Endothelial cell of umbilical vein (primary cell): Measurements from ENCODE around the gene CDKN2B-AS1. TPM values are rescaled to one million over a fixed set of nuclear protein-coding genes. Genes with fewer than 3 reads are reported as not detected.

ENCODE experiments used
- BruUV-seq: library from RNA; stranded (reverse); fragments of 400-500 nt; replicated peaks from 2 replicates; lab custom pipeline; 2021; lab: Mats Ljungman, UMichigan
- CTCF ChIA-PET: fragments of 300-600, 350-600 bp; sonication (Branson Sonifier 250); formaldehyde crosslinking; loops from one replicate; lab custom pipeline; 2021; ENCODE audit warnings: antibody characterized with exemption, inconsistent platforms; lab: Charles Lee
- POLR2A ChIA-PET: fragments of 300-600, 350-600 bp; sonication (Branson Sonifier 250); formaldehyde crosslinking; loops from one replicate; lab custom pipeline; 2021; ENCODE audit warnings: antibody characterized with exemption, inconsistent platforms; lab: Charles Lee
- DNase-seq: peaks from one replicate; pipeline ENCODE4 v3.0.0-alpha.2; 2011; ENCODE audit warnings: low read depth, low spot score
- FAIRE-seq: peaks from 2 replicates; lab custom pipeline; 2011; peaks lifted over from hg19 to GRCh38; lab: Jason Lieb, UNC
- H2AFZ ChIP-seq: 2 replicates; pipeline ENCODE4 v1.6.0; 2012; ENCODE audit warnings: low read depth, low read length, control low read depth, inconsistent platforms
- H3K27ac ChIP-seq: 2 replicates; pipeline ENCODE4 v1.5.1; 2011; ENCODE audit warnings: low read depth, mild to moderate bottlenecking, control low read depth, low read length, moderate library complexity; ENCODE audit not compliant: insufficient read depth
- H3K27me3 ChIP-seq, 2 experiments: 2 replicates each; pipeline versions ENCODE4 v1.6.0 to v1.6.1; 2011; ENCODE audit warnings: low read length in 2 of 2, mixed read lengths in 1 of 2; ENCODE audit not compliant: control insufficient read depth in 2 of 2, insufficient read depth in 2 of 2
- H3K36me3 ChIP-seq, 2 experiments: 2 replicates in 1 of 2; 3 replicates in 1 of 2; pipeline ENCODE4 v1.5.1; 2011; ENCODE audit warnings: low read length in 2 of 2, mild to moderate bottlenecking in 1 of 2, moderate library complexity in 1 of 2; ENCODE audit not compliant: control insufficient read depth in 2 of 2, insufficient read depth in 2 of 2; ENCODE audit errors: extremely low read depth in 1 of 2
- H3K4me1 ChIP-seq: 3 replicates; pipeline ENCODE4 v1.5.1; 2011; ENCODE audit warnings: mild to moderate bottlenecking, low read length; ENCODE audit not compliant: control insufficient read depth, insufficient read depth; ENCODE audit errors: extremely low read depth
- H3K4me2 ChIP-seq: 2 replicates; pipeline ENCODE4 v1.6.1; 2011; ENCODE audit warnings: low read length, control low read depth, mixed read lengths; ENCODE audit not compliant: insufficient read depth
- H3K4me3 ChIP-seq, 3 experiments: fragments of 200-600 bp in 1 of 3; sonication (generic), shearing (Covaris generic) in 1 of 3; replicated peaks in 1 of 3; 2 replicates each; pipeline ENCODE4 v1.5.1; 2011 to 2016; ENCODE audit warnings: control low read depth in 3 of 3, low read length in 3 of 3, mild to moderate bottlenecking in 2 of 3, inconsistent platforms in 1 of 3, low read depth in 1 of 3, moderate library complexity in 1 of 3; ENCODE audit not compliant: insufficient read depth in 1 of 3
- H3K79me2 ChIP-seq: 2 replicates; pipeline ENCODE4 v1.6.0; 2012; ENCODE audit warnings: low read length, inconsistent platforms; ENCODE audit not compliant: control insufficient read depth, insufficient read depth
- H3K9ac ChIP-seq: replicated peaks from 2 replicates; pipeline ENCODE3; 2011; ENCODE audit warnings: low read length, control low read depth; ENCODE audit not compliant: insufficient read depth; ENCODE audit errors: extremely low read depth
- H3K9me1 ChIP-seq: replicated peaks from 3 replicates; pipeline ENCODE4 v1.6.0; 2011; ENCODE audit warnings: mild to moderate bottlenecking, low read length; ENCODE audit not compliant: control insufficient read depth, insufficient read depth; ENCODE audit errors: extremely low read depth
- H3K9me3 ChIP-seq: replicated peaks from 2 replicates; pipeline ENCODE4 v1.5.1; 2012; ENCODE audit warnings: low read length, inconsistent platforms; ENCODE audit not compliant: control insufficient read depth, insufficient read depth
- H4K20me1 ChIP-seq: replicated peaks from 2 replicates; pipeline ENCODE3; 2011; ENCODE audit warnings: mild to moderate bottlenecking, low read length; ENCODE audit not compliant: control insufficient read depth, insufficient read depth; ENCODE audit errors: extremely low read depth
- EZH2 ChIP-seq: IDR thresholded peaks from 2 replicates; pipeline ENCODE4 v1.6.1; 2012; ENCODE audit warnings: borderline replicate concordance, low read depth, mild to moderate bottlenecking, moderate library complexity, low read length, inconsistent platforms; ENCODE audit not compliant: severe bottlenecking
- FOS ChIP-seq: IDR thresholded peaks from 2 replicates; pipeline ENCODE4 v1.6.1; 2011; ENCODE audit warnings: mild to moderate bottlenecking, low read length, moderate library complexity, borderline replicate concordance; ENCODE audit not compliant: insufficient read depth
- GATA2 ChIP-seq: IDR thresholded peaks from 2 replicates; pipeline ENCODE4 v1.7.0; 2011; ENCODE audit warnings: low read depth, mild to moderate bottlenecking, moderate library complexity, mixed read lengths, low read length; ENCODE audit not compliant: insufficient read length, insufficient read depth
- JUN ChIP-seq: IDR thresholded peaks from 2 replicates; pipeline ENCODE4 v1.6.1; 2011; ENCODE audit warnings: borderline replicate concordance, low read depth; ENCODE audit not compliant: insufficient read length, insufficient read depth
- MYC ChIP-seq: IDR thresholded peaks from one replicate; pipeline ENCODE4 v1.6.1; 2011; ENCODE audit warnings: mild to moderate bottlenecking, low read depth, low read length
- POLR2A ChIP-seq: IDR thresholded peaks from 2 replicates; pipeline ENCODE4 v1.6.1; 2012; ENCODE audit warnings: low read depth, mild to moderate bottlenecking, control low read depth, low read length
- POLR2AphosphoS5 ChIP-seq: IDR thresholded peaks from 2 replicates; pipeline ENCODE4 v1.6.1; 2012; ENCODE audit warnings: low read depth, mild to moderate bottlenecking, control low read depth, low read length, moderate library complexity; ENCODE audit not compliant: insufficient read depth
- dilution Hi-C: fragments of 300-500 bp; cut with MboI; formaldehyde crosslinking; loops from one replicate; pipeline ENCODE4 v1.15.0; 2019; ENCODE audit warnings: low sequenced_read_pairs; ENCODE audit not compliant: extremely low pct_ligation_motif_present
- intact Hi-C: fragments of 100-400 bp; cut with micrococcal nuclease; formaldehyde crosslinking; loops from one replicate; pipeline ENCODE4 v1.10.0; 2022
- polyA plus RNA-seq, 4 experiments: library from polyadenylated mRNA; depleted of rRNA in 3 of 4; stranded (reverse) in 3 of 4; unstranded in 1 of 4; fragments of >200 nt; gene quantifications; 2 replicates each; pipeline versions ENCODE4 v1.2.1 to v1.2.3, GENCODE V29; 2011 to 2012; ENCODE audit warnings: missing spikeins in 1 of 4
- total RNA-seq: library from RNA; stranded (reverse); gene quantifications from 2 replicates; pipeline ENCODE4 v1.2.3, GENCODE V29; 2021
- TF ChIP-seq, protein P1 (sequence below), 2 donors: IDR thresholded peaks; 1 replicate in 1 of 2; 2 replicates in 1 of 2; pipeline ENCODE4 v1.5.1; 2011; ENCODE audit warnings: low read length in 2 of 2, mild to moderate bottlenecking in 2 of 2, moderate library complexity in 2 of 2, control low read depth in 1 of 2, inconsistent platforms in 1 of 2, low read depth in 1 of 2; ENCODE audit not compliant: insufficient read depth in 1 of 2; ENCODE audit errors: extremely low read depth in 1 of 2
- TF ChIP-seq, protein P2 (sequence below): IDR thresholded peaks from 2 replicates; pipeline ENCODE4 v1.6.1; 2011; ENCODE audit not compliant: insufficient read depth, insufficient read length

CDKN2B-AS1 gene
- total and polyA plus RNA-seq, 2 donors (not counting 3 experiments of a cell fraction or from before 2014, with no cell fraction given): 0.44 to 1.9 TPM

DNA sequence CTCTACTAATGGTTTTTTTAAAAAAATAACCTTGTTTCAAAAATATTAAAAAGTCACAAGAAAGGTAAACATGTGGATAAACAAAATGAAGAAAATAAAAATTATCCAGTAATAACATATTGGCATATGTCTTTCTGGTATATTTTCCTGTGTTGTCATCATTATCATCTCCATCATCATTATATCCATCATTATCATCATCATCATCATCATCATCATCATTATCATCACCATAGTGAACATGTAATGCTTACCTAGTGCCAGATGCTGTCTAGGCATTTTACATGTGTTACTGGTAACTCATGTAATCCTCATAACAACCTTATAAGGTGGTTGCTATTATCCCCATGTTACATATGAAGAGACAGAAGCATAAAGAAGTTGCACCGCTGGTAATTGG, 126.0 kb downstream of the CDKN2B-AS1 start:
- Histone ChIP-seq H3K4me3 (no peak overlapping the region), H3K9ac (no peak overlapping the region), H3K9me1 (no peaks in the 10 kb centered on the region), H3K4me2 (no peak overlapping the region), H3K27ac (no peak overlapping the region), H3K4me1 (peaks cover 29% of the 10 kb centered on the region), H3K27me3 (no peaks in the 10 kb centered on the region), H3K36me3 (no peaks in the 10 kb centered on the region), H4K20me1 (no peaks in the 10 kb centered on the region), H3K9me3 (no peaks in the 10 kb centered on the region), H2AFZ (no peak overlapping the region), H3K79me2 (no peaks in the 10 kb centered on the region)
- DNase-seq: no peak
- no TSS peak for BruUV-seq
- TF ChIP-seq FOS (no peak), POLR2AphosphoS5 (no peak), JUN (no peak)
- ChIA-PET POLR2A (no interaction called here), CTCF (interaction anchor here (0.8 to 5.9 kb wide), 19 partner anchors 9 to 308 kb away, joined by 3 to 138 read pairs (median 11); partner anchors contain the start of genes CDKN2A, CDKN2B and CDKN2B-AS1)
- intact Hi-C loops (no loop called here), dilution Hi-C loops (no loop called here)
- FAIRE-seq: no peak

DNA sequence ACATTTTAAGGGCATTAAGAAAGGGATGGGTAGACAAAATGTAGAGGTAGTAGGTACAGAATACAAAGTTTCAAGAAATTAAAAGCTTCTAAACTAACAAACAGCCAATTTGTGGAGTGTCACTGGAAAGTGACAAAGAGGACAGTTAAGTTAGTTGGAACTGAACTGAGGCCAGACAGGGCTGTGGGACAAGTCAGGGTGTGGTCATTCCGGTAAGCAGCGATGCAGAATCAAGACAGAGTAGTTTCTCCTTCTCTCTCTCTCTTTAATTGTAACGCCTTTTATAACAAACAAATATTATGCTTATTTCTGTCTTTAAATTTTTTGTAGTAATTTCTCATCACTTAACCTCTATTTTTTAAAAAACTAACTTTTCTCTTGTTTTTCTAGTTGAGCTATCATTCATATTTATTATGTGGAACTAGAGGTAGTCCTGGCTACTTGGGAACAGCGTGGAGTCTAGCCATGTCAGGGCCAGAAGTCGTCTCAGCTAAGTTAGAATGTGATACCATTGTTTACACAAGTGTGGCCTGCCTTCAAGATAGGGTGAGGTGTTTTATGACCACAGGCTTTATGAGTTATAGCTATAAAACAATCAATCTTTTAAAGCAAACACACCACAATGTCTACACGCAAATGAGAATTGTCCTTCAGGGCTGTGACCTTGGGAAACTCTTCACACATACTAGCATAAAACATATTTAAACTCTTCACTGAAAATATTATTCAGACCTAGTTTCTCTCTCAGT, 129.8 kb downstream of the CDKN2B-AS1 start:
- Histone ChIP-seq H3K27ac (no peak overlapping the region), H2AFZ (peak overlapping the region; percentile 60), H3K4me3 (no peak overlapping the region), H3K4me2 (no peak overlapping the region), H4K20me1 (no peaks in the 10 kb centered on the region), H3K27me3 (no peaks in the 10 kb centered on the region), H3K79me2 (no peaks in the 10 kb centered on the region), H3K36me3 (no peaks in the 10 kb centered on the region), H3K9ac (no peak overlapping the region), H3K4me1 (peaks cover 17% of the 10 kb centered on the region), H3K9me1 (no peaks in the 10 kb centered on the region), H3K9me3 (no peaks in the 10 kb centered on the region)
- no TSS peak for BruUV-seq
- no peak for TF ChIP-seq EZH2
- TF ChIP-seq, protein P1, sequence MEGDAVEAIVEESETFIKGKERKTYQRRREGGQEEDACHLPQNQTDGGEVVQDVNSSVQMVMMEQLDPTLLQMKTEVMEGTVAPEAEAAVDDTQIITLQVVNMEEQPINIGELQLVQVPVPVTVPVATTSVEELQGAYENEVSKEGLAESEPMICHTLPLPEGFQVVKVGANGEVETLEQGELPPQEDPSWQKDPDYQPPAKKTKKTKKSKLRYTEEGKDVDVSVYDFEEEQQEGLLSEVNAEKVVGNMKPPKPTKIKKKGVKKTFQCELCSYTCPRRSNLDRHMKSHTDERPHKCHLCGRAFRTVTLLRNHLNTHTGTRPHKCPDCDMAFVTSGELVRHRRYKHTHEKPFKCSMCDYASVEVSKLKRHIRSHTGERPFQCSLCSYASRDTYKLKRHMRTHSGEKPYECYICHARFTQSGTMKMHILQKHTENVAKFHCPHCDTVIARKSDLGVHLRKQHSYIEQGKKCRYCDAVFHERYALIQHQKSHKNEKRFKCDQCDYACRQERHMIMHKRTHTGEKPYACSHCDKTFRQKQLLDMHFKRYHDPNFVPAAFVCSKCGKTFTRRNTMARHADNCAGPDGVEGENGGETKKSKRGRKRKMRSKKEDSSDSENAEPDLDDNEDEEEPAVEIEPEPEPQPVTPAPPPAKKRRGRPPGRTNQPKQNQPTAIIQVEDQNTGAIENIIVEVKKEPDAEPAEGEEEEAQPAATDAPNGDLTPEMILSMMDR (IDR thresholded peaks at IDR 0.05; ENCODE audit: extremely low read depth in 1 of 2, insufficient read depth in 1 of 2, low read depth in 1 of 2, low read length in 2 of 2): no peak
- TF ChIP-seq GATA2: no peak
- no peak for TF ChIP-seq MYC
- no peak for TF ChIP-seq POLR2AphosphoS5
- TF ChIP-seq, protein P2, sequence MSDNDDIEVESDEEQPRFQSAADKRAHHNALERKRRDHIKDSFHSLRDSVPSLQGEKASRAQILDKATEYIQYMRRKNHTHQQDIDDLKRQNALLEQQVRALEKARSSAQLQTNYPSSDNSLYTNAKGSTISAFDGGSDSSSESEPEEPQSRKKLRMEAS: no peak
- TF ChIP-seq POLR2A: no peak
- no peak for TF ChIP-seq JUN
- TF ChIP-seq FOS: no peak
- intact Hi-C loops: no loop called here
- ChIA-PET POLR2A (no interaction called here), CTCF (interaction anchor here (0.9 to 1.5 kb wide), 6 partner anchors 12 to 311 kb away, joined by 3 to 5 read pairs (median 4); partner anchors contain the start of gene CDKN2B)
- DNase-seq (peak; percentile 64), FAIRE-seq (peak; percentile 8)
- dilution Hi-C loops: no loop called here
